NCI-H2227 (cell line): Measurements from ENCODE around the gene LIME1.

Source experiments
- DNase-seq: peaks from one replicate; lab custom pipeline; 2025; ENCODE audit not compliant: unreplicated experiment; lab: John Stamatoyannopoulos, UW

LIME1 gene

DNA sequence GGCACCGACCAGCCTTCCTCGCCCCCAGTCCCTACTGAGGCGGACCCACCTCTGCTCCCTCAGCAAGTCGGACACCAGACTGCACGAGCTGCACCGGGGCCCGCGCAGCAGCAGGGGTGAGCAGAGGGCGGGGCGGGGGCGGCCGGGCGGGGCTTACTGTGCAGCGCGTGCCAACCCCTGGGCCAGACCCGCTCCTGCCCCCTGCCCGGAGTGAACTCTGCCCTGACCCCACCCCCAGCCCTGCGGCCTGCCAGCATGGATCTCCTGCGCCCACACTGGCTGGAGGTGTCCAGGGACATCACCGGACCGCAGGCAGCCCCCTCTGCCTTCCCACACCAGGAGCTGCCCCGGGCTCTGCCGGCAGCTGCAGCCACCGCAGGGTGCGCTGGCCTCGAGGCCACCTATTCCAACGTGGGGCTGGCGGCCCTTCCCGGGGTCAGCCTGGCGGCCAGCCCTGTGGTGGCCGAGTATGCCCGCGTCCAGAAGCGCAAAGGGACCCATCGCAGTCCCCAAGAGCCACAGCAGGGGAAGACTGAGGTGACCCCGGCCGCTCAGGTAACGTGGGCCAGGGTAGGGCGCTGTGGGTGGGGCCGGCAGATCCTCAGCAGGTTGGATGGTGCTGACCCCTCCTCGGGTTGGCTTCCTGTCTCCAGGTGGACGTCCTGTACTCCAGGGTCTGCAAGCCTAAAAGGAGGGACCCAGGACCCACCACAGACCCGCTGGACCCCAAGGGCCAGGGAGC lies 1.7 kb downstream of the LIME1 start:
- no peak for DNase-seq

DNA sequence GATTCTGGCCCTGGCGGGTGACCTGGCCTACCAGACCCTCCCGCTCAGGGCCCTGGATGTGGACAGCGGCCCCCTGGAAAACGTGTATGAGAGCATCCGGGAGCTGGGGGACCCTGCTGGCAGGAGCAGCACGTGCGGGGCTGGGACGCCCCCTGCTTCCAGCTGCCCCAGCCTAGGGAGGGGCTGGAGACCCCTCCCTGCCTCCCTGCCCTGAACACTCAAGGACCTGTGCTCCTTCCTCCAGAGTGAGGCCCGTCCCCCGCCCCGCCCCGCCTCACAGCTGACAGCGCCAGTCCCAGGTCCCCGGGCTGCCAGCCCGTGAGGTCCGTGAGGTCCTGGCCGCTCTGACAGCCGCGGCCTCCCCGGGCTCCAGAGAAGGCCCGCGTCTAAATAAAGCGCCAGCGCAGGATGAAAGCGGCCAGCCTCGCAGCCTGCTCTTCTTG lies 2.2 kb downstream of the LIME1 start:
- peak; percentile 69 for DNase-seq

DNA sequence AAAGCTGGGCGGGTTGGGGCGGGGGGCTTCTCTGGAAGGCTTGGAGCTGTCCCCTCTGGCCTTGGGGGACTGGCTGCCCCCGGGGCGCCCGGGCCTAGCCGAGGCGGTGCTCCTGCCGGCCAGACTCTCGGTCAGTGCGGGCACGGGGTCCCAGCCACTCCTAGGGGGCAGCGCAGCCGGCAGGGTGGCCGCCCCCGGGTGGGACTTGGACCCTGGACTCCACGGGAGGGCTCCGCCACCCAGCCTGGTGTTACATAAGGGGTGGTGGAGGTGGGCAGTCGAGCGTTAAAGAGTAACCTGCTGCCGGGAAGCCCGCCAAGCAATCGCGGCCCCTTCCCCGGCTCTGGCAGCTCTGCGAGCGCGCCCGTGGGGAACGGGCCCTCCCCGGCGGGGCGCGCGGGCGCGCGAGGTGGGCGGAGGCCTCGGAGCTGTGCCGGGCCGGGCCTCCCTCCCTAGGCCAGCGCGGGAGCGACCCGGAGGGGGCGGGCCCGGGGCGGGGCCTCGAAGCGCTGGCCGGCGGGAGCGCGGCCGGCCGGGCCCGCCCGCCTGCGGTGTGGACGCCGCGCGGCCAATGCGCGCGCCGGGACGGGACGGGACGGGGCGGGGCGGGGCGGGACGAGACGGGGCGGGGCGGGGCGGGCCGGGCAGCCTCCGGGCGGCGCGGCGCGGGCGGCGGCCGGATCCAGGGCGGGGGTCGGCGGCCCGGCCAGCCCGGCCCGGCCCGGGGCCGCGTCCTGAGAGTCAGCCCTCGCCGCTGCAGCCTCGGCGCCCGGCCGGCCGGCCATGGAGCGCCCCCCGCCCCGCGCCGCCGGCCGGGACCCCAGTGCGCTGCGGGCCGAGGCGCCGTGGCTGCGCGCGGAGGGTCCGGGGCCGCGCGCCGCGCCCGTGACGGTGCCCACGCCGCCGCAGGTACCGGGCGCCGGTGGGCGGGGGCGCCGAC lies 2.9 kb downstream of the LIME1 start, which contains the start of gene SLC2A4RG:
Gene SLC2A4RG (plus strand): TSS at position 647 of the 940 bp plus-strand sequence. CDS start 137 bp downstream, at position 784.
- DNase-seq, result peak; percentile 93

DNA sequence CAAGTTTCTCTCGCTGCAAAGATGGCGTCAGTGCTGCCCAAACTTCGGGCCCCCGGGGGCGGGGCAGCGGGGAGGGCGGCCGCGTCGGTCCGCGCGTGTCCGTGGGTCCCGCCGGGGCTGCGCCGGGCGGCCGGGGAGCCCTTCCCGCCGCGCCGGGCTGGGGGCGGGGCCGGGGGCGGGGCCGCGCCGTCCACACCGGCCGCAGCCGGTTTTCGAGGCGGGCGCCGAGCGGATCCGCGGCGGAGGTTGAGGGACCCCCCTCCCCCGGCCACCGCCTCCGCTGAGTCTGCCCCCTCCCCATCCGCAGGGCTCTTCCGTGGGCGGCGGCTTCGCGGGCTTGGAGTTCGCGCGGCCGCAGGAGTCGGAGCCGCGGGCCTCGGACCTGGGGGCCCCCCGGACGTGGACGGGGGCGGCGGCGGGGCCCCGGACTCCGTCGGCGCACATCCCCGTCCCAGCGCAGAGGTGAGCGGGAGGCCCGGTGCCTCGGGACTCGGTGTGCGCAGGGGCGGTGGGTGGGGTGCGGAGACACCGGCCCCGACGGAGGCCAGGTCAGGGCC lies 3.7 kb downstream of the LIME1 start:
- peak; percentile 81 for DNase-seq

DNA sequence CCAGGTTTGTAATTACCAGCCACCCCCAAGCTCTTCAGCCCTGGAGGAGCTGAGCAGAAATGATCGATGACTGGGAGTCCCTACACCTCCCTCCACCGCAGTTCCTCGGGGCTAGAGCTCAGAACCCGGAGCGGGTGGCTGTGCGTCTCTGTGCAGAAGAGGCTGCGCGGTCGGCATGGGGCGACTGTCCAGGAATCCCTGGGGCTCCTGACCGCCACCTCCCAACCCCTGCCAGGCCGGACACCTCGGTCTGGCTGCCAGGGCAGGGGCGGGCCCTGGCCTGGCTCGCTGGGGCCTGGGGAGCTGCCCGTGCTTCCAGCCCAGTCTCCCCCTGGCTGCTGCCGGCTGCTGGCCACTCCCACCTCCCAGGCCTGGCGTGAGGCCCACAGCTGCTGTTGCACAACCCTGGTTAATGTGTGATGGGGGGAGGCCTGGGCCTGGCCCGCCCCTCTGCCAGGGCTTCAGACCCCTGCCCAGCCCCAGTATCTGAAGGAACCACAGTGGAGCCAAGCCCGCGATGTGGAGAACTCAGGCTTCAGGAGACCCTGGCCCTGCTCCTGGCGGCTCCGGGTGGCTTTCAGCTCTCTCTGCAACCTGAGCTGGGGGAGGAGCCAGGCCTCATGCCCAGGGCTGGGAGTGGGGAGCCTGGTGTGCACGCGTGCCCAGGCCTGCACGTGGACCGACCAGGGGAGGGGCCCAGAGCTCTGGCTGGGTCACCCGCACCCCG lies 4.3 kb downstream of the LIME1 start:
- peak; percentile 82 for DNase-seq

DNA sequence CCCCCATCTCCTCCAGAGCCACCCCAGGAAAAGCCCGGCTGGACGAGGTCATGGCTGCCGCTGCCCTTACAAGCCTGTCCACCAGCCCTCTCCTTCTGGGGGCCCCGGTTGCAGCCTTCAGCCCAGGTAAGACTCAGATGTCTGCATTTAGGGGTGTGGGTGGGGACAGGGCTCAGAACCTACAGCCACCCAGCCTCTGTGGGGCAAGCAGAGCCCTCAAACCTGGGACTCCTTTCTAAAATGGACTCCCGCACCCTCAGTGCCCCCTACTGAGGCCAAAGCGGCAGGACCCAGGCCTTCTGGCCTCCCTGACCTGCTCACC lies 4.9 kb downstream of the LIME1 start:
- DNase-seq, result no peak

DNA sequence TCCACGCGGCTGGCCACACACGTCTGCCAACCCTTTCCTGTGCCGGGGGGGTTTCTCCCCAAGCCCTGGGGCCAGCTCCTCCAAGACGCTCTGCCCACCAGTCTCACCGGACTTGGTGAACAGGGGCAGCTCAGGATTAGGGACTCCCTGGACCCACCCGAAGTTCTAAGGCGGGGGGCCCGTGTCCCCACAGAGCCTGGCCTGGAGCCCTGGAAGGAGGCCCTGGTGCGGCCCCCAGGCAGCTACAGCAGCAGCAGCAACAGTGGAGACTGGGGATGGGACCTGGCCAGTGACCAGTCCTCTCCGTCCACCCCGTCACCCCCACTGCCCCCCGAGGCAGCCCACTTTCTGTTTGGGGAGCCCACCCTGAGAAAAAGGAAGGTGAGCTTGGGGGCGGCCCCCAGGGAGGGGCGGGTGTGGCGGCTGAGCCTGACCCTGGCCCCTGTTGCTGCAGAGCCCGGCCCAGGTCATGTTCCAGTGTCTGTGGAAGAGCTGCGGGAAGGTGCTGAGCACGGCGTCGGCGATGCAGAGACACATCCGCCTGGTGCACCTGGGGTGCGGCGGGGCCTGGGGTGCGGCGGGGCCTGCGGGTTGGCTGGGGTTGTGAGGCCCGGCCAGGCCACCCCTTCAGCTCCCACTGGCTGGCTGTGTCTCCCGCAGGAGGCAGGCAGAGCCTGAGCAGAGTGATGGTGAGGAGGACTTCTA lies 5.4 kb downstream of the LIME1 start:
- no peak for DNase-seq

DNA sequence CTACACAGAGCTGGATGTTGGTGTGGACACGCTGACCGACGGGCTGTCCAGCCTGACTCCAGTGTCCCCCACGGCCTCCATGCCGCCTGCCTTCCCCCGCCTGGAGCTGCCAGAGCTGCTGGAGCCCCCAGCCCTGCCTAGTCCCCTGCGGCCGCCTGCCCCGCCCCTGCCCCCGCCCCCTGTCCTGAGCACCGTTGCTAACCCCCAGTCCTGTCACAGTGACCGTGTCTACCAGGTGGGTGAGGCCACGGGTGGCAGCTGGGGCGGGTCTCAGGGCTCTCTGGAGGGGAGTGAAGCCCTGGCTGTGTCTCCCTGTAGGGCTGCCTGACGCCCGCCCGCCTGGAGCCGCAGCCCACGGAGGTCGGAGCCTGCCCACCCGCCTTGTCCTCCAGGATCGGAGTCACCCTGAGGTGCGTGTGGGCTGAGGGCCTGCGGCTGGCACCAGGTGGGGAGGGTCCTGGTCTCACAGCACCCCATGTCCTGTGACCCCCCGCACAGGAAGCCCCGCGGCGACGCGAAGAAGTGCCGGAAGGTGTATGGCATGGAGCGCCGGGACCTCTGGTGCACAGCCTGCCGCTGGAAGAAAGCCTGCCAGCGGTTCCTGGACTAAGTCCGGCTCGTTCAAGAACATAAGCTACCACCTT lies 6.0 kb downstream of the LIME1 start:
- DNase-seq, result no peak

DNA sequence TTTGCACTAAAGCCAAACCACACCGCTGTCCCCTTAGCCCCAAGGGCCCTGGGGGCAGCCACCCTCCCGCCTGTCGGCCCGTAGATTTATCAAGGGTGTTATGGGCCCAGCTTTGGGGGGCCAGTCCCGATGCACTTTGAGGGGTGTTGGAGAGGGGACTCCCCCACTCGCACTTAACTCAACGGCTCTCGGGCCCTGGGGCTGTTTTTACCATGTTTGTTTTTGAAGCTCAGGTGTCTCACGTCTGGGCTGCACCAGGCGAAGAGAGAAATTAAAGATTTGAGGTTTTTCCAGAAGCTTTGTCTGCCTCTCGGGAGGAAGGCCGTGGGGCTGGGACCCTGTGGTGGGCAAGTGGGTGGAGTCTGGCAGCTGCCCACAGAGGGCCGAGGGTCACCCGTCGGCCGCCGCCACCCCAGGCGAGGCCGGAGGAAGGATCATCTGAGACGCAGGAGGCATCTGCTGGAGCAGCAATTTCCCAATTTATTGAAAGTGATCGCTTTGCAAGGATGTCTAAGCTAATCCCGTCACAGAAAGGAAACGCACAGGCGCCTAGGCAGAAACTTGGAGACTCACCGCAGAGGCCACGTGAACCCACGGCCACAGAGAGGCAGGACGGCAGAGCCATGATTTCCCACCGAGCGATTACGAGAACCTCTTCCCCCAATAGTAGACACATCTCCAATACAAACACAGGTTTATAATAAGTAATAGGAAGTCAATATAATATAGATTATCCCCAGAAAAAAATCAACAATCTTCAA lies 6.9 kb downstream of the LIME1 start:
- DNase-seq, result no peak

DNA sequence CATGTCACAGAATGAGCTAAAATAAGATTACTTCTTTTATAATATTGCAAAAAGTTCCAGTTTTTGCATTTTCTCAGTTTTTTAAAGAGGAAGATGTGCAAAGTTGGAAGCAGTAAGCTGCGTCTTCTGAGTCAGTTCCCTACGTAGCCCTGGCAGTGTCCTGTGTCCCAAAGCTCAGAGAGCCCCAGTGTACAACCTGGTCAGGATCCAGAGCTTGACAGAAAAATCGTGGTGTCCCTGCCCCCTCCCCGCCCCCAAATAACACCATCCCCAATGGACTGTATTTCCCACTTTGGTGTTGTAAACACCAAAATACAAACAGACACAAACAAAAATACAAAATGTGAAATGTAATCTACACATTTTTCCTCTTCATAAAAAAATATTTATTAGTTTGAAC lies 7.7 kb downstream of the LIME1 start:
- DNase-seq, result no peak

DNA sequence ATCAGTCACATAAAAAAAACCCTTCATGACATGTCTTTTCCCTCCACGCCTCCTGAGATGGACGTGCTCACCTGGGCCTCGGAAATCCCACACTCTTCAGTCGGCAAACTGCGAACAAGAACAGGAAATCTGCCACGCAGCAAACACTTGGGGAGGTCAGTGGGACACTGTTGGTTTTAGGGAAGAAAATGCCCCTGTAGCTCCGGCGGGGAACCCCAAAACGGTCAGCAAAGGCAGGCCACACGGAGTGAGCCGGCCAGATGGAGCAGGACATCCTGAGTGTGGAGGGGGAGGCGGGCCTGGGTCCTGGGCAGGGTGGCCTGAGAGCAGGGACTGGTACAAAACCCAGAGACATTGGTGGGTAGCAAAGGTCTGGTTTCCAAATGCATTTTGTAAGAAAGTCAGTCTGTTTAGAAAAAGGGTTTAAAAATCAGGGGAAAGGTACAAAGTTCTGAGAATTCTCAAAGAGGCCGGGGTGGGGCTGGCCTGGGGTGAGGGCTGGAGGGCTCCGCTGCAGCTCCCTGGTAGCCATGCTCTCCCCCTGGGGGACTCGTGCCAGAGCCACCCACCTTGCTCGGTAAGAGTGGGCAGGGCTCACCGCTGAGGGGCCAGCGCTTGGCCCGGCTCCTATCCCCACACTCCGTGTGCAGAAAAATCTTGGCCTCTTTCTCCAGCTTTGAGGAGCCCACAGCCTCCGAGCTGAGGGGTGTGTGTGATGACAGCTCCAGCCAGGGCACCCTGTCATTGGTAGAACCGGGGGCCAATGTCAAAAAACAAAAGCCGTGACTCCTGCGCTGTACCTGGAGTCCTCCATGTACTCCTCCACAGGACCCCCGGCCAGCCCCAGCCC lies 8.3 kb downstream of the LIME1 start:
- DNase-seq, result no peak

DNA sequence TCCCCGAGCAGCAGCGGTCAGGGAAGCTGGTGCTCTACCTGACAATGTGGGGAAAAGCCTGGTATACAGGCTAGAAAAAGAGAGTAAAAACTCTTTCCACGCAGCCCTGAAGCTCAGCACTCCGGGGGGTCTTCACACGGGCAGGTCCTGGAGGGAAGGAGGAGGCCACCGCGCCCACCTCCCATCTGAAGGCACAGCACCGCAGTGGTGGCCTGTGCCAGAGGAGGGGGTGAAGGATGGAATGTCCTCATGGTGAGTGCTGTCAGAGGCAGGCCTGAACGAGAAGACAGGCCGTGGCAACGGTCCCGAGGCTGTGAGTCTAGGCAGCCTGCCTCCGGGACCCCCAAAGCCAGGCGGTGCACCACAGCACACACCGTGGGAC lies 9.0 kb downstream of the LIME1 start:
- DNase-seq, result no peak

DNA sequence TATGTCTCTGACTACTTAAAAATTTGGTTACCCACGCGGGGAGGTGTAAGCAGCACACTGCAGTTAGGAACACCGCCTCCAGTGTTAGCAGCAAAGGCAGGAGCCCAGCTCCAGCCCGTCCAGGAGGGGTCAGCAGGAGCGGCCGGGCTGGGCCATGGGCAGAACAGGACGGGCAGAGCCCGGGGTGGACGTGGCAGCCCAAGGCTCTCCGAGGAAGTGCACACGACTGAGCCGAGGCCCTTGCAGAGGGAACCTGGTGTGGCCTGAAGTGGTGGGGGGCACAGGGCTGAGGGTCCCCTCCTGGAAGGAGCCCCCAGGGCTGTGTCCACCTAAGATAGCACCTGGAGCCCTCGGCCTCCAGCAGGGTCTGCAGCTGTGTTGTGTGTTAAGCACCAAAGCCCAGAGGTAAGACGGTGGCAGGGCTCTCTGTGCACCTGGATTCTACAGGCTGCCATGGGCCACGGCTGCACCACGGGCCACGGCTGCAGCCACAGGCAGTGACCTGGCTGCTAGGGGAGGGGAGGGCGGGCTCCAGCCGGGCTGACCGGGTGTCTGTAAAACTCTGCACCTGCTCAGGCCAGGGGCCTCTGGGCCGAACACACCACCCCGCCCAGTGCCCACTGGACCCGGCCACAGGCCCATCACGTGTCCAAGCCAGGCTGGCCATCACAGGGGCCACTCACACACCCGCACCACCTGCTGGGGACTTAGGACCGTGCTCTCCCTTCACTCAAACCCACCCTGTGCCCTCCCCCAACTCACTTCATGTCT lies 9.7 kb downstream of the LIME1 start:
- no peak for DNase-seq

DNA sequence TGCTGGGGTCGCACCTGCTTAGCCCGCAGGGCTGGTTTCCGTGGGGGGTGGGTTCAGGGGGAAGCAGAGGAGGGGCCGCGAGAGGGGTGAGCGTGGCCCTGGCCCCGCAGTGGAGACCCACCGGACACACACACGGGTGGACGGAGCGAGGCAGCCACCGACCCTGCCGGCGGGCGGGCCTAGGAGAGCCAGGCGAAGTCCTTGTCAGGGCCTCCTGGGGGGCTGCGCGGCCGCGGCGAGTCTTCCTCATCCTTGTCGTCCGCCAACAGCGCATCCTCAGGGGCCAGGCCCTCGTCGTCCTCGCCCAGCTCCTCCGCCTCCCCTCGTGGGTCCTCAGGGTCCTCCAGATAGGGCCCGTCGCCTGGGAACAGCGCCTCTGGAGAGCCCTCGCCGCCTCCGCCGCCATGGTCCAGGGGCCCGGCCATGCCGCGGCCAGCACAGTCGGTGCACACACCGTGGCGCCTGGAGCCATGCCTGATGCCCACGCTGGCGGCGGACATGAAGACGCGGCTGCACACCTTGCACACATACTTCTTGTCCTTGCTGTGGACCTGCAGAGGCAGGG lies 10.4 kb downstream of the LIME1 start:
- no peak for DNase-seq

DNA sequence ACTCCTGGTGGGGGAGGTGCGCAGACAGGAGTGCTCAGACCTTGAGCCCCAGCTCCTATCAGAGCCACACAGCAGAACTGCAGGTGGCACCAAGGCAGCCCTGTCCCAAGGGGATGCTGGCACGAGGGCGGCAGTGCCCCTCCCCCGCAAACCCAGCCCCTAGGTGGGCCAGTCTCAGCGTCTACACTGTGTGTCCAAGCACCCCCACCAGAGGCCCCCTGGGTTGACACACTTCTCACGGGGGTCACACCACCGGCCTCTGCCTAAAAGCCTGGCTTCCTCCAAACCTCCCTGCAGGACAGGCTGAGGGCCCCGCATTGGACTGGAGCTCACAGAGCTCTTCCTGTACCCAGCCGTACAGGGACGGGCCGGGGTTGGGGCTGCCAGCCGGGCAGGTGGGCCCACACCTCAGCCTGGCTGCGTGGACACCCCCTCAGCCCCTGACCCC lies 11.2 kb downstream of the LIME1 start:
- DNase-seq, result no peak

DNA sequence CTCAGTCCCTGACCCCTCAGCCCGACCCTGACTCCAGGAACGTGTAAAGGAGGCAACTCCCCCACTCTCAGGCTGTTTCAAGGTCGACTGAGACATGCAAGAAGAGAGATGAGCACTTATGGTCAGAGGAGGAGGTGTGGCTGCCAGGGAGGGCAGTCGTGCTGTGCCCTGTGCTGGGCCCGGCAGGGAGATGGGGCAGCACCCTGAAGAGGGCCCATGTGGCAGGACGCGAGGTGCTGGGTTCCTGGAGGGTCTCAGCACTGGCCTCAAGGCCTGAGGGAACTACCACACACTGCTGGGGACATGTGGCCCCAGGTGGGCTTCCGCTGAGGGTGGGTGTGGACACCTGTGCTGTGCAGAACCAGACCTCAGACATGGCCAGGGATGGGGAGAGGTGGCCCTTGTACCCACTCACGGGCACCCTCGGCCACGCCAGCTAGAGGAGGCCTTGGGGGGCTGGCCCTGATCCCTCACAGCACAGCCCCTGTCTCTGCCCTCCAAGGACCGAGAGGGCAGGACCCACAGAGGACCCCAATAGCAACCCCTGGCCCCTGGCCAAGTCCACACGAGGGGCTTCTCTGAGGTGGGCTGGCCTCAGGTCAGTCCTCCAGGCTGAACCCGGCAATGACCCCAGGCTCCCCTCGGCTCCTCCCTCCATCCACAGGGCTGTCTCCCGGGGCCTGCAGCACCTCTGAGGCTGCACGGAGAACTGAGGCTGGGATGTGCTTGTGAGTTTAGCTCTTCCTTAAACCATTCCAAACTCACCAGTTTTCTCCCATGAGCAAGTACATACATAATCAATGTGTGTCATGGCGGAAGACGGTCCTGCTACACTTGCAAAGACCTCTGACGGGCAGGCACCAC lies 11.8 kb downstream of the LIME1 start:
- no peak for DNase-seq

DNA sequence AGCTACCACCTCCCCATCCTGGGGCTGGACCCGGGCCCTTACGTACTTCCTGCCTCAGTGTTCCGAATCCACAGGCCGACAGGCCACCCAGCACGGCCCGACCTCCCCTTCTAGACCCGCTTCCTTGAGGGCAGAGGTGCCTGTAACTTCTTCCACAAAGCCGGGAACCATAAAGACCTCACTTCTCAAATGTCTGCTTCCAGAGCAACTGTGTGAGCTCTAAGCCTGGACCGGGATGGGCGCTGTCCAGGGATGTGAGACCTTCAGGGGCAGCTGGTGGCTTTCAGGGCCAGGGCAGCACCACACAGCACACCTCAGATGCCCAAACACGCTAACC lies 12.4 kb downstream of the LIME1 start:
- no peak for DNase-seq
